ENCODE data around the gene INHBB. TPM values are rescaled to one million over a fixed set of nuclear protein-coding genes. Genes with fewer than 3 reads are reported as not detected.
A peak's percentile ranks its signal among the peaks of the same experiment; 100 is the strongest.
"Not testable (repeated sequence)": the region's sequence is repeated elsewhere in the genome, so short reads cannot be mapped to it uniquely, and the experiment has no call there.

Gene INHBB
- total and polyA plus RNA-seq, 8 donors = 0.37 to 7.2 (median 0.89) TPM; not detected in 1

- TF ChIP-seq EP300 (IDR thresholded peaks at IDR 0.05) (no peak), POLR2A (IDR thresholded peaks at IDR 0.05) (no peak), POLR2AphosphoS5 (IDR thresholded peaks at IDR 0.05) (no peak)
- TF ChIP-seq, protein P1, sequence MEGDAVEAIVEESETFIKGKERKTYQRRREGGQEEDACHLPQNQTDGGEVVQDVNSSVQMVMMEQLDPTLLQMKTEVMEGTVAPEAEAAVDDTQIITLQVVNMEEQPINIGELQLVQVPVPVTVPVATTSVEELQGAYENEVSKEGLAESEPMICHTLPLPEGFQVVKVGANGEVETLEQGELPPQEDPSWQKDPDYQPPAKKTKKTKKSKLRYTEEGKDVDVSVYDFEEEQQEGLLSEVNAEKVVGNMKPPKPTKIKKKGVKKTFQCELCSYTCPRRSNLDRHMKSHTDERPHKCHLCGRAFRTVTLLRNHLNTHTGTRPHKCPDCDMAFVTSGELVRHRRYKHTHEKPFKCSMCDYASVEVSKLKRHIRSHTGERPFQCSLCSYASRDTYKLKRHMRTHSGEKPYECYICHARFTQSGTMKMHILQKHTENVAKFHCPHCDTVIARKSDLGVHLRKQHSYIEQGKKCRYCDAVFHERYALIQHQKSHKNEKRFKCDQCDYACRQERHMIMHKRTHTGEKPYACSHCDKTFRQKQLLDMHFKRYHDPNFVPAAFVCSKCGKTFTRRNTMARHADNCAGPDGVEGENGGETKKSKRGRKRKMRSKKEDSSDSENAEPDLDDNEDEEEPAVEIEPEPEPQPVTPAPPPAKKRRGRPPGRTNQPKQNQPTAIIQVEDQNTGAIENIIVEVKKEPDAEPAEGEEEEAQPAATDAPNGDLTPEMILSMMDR (IDR thresholded peaks at IDR 0.05) = no peak
- no peaks in the 10 kb centered on the region for H3K9me3 ChIP-seq
- no peak overlapping the region for H3K4me3 ChIP-seq
- no peak for DNase-seq
- intact Hi-C loops (cut with DNase I; ENCODE audit: low total_unique reads) = no loop called here
- H3K36me3 ChIP-seq = no peaks in the 10 kb centered on the region
- 62 to 72% (median 64%) methylated on average over 4 of the region's 4 CpGs for WGBS, 5 donors
- no peak overlapping the region for H3K27ac ChIP-seq
- H3K4me1 ChIP-seq = no peaks in the 10 kb centered on the region
- peaks cover 0 to 29% (median 8%) of the 10 kb centered on the region in 3 donors for H3K27me3 ChIP-seq
Observed at GRCh38 chr2:120385355-120386127, 39.6 kb downstream of the INHBB start.

DNA sequence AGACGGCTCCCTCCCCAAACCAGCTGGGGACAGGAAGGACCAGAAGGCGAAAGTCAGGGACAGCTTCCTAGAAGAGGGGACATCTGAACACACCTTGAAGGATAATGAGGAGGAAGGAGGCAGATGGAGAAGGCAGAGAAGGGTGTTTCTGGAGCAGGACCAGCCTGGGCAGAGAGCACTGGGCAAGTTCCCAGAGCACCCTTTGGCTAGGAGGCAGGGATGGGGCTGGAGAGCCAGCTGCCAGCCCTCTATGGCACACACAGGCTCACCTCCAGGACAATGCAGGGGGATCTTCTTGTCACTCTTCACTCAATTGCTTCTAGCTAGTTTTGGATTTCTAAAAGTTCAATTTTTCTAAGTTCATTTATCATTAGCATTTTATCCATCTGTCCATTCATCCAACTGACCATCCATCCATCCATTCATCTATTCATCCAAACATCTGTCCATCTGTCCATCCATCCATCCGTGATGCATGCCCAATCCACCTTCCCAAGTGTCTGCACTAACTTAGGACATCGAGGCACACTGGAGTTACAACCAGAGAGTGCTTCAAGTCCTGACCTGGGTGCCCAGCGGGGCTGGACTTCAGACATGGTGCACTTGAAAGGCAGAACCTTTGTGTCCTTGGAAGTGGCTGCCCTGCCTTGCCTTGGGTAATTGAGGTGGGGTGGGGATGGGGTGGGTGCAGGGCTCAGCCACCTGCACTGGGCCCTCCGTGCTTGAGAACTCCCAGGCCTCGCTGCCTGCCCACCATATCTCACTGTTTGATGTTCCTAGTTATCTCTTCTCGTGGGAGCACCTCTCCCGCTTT, 42.5 kb downstream of the INHBB start:
- intact Hi-C loops (cut with DNase I; ENCODE audit: low total_unique reads) = no loop called here
- H3K36me3 ChIP-seq = no peaks in the 10 kb centered on the region
- peaks cover 0 to 6% (median 0%) of the 10 kb centered on the region in 4 donors for H3K9me3 ChIP-seq
- 72 to 76% (median 74%) methylated on average over 9 of the region's 9 CpGs for WGBS, 5 donors
- no peaks in the 10 kb centered on the region for H3K4me1 ChIP-seq
- no peak overlapping the region for H3K4me3 ChIP-seq
- peak in 1 of 2 donors; percentile 9 for DNase-seq
- TF ChIP-seq, protein P1 (IDR thresholded peaks at IDR 0.05) = no peak
- no peak for TF ChIP-seq POLR2AphosphoS5 (IDR thresholded peaks at IDR 0.05)
- TF ChIP-seq POLR2A (IDR thresholded peaks at IDR 0.05) = no peak
- no peak for TF ChIP-seq EP300 (IDR thresholded peaks at IDR 0.05)
- H3K27me3 ChIP-seq = peaks cover 0 to 29% (median 9%) of the 10 kb centered on the region in 3 donors
- H3K27ac ChIP-seq = no peak overlapping the region

GRCh38 chr2:120389036-120389391, 43.1 kb downstream of the INHBB start:
- Histone ChIP-seq H3K4me3 (no peak overlapping the region), H3K36me3 (no peaks in the 10 kb centered on the region), H3K4me1 (no peaks in the 10 kb centered on the region), H3K9me3 (peaks cover 0 to 6% (median 0%) of the 10 kb centered on the region in 4 donors), H3K27me3 (peaks cover 0 to 29% (median 9%) of the 10 kb centered on the region in 3 donors), H3K27ac (no peak overlapping the region)
- TF ChIP-seq, protein P1 (IDR thresholded peaks at IDR 0.05) = no peak
- TF ChIP-seq EP300 (IDR thresholded peaks at IDR 0.05) (no peak), POLR2AphosphoS5 (IDR thresholded peaks at IDR 0.05) (no peak), POLR2A (IDR thresholded peaks at IDR 0.05) (no peak)
- intact Hi-C loops (cut with DNase I; ENCODE audit: low total_unique reads) = no loop called here
- WGBS, 5 donors = 48 to 74% (median 66%) methylated on average over 7 to 9 of the region's 9 CpGs
- peak in 1 of 2 donors; percentile 3 for DNase-seq

DNA sequence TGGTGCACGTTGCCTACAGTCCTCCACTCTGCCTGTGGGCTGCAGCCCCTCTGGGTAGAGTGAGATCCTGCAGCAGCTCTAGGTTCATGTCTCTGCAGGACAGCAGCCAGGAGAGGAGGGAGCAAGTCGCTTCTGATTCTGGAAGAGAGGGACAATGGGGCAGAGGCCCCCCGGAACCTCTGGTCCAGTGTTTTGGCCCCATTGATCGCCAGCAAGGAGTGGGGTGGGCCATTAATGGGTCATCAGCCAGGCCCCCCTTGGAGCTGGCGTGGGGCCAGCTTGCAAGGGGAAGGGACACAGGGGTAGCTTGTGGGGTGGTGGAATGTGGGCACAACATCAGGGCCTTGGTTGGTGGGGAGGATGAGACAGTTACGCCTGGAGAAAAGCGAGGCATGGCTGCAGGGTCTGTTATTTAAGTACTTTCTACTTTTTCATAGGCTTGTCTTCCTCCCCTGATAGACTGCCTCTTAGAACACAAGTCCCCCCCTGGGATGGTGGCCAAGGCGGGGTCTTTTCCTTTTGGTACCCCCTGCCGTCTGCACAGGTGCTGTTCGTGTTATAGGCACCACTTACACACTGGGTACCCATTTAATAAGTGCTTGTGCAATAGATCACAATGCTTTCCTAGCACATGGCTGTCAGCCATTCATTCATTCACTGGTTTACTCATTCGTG, 44.6 kb downstream of the INHBB start:
- Histone ChIP-seq H3K9me3 (peaks cover 0 to 6% (median 0%) of the 10 kb centered on the region in 4 donors), H3K27me3 (peaks cover 0 to 40% (median 9%) of the 10 kb centered on the region in 3 donors), H3K4me1 (peaks cover 0 to under 1% (median 0%) of the 10 kb centered on the region in 4 donors), H3K27ac (no peak overlapping the region), H3K36me3 (no peaks in the 10 kb centered on the region), H3K4me3 (no peak overlapping the region)
- 81 to 88% (median 84%) methylated on average over 11 of the region's 11 CpGs for WGBS, 5 donors
- no peak for TF ChIP-seq POLR2AphosphoS5 (IDR thresholded peaks at IDR 0.05)
- TF ChIP-seq, protein P1 (IDR thresholded peaks at IDR 0.05) = no peak
- TF ChIP-seq EP300 (IDR thresholded peaks at IDR 0.05) = no peak
- TF ChIP-seq POLR2A (IDR thresholded peaks at IDR 0.05) = no peak
- intact Hi-C loops (cut with DNase I; ENCODE audit: low total_unique reads) = no loop called here
- peak in 1 of 2 donors; percentile 21 for DNase-seq

- DNase-seq; H3K9me3 ChIP-seq; H3K4me1 ChIP-seq; intact Hi-C loops (cut with DNase I; ENCODE audit: low total_unique reads); H3K36me3 ChIP-seq; H3K27ac ChIP-seq; H3K4me3 ChIP-seq: not testable (repeated sequence)
- 34 to 56% (median 43%) methylated on average over 2 of the region's 2 CpGs for WGBS, 5 donors
- H3K27me3 ChIP-seq = peaks cover 0 to 49% (median 13%) of the 10 kb centered on the region in 3 donors
Observed at GRCh38 chr2:120391382-120391781, 45.4 kb downstream of the INHBB start.

All from stomach (tissue), 9 donors.